Subcutaneous abdominal adipose tissue (tissue), 5 donors: ENCODE results near the gene CNP.
"Not testable (repeated sequence)": the region's sequence is repeated elsewhere in the genome, so short reads cannot be mapped to it uniquely, and the experiment has no call there.

Source experiments
- H3K27ac ChIP-seq: one replicate; pipeline ENCODE4 v1.7.0; 2013; ENCODE audit warnings: low read depth, mild to moderate bottlenecking, inconsistent platforms, low read length, moderate library complexity
- H3K27me3 ChIP-seq, 5 donors: one replicate each; pipeline ENCODE4 v1.7.0; 2013; ENCODE audit warnings: low read length in 5 of 5, inconsistent platforms in 1 of 5; ENCODE audit not compliant: control insufficient read depth in 5 of 5, insufficient read depth in 4 of 5
- H3K36me3 ChIP-seq, 5 donors: one replicate each; pipeline ENCODE4 v1.7.0; 2013; ENCODE audit warnings: low read length in 5 of 5; ENCODE audit not compliant: control insufficient read depth in 5 of 5, insufficient read depth in 5 of 5
- H3K4me1 ChIP-seq, 5 donors: one replicate each; pipeline ENCODE4 v1.7.0; 2013; ENCODE audit warnings: low read length in 5 of 5, mild to moderate bottlenecking in 3 of 5, moderate library complexity in 1 of 5; ENCODE audit not compliant: control insufficient read depth in 5 of 5, insufficient read depth in 5 of 5
- H3K4me3 ChIP-seq, 5 donors: one replicate each; pipeline ENCODE4 v1.7.0; 2013; ENCODE audit warnings: low read length in 5 of 5, low read depth in 1 of 5
- H3K9ac ChIP-seq, 5 donors: one replicate each; pipeline ENCODE4 v1.7.0; 2013; ENCODE audit warnings: low read length in 5 of 5, mild to moderate bottlenecking in 4 of 5, moderate library complexity in 3 of 5
- H3K9me3 ChIP-seq, 5 donors: one replicate each; pipeline ENCODE4 v1.7.0; 2013; ENCODE audit warnings: low read length in 5 of 5; ENCODE audit not compliant: control insufficient read depth in 5 of 5
- donor health status: healthy.
- donor health status: healthy.
- donor health status: healthy.
- donor health status: healthy.
- donor health status: healthy.

The CNP gene

GRCh38 chr17:42000413-42001133 lies 34.0 kb downstream of the CNP start:
- H3K9ac ChIP-seq = peak overlapping the region in 1 of 5 donors; percentile 42
- peaks cover 22 to 58% (median 49%) of the 10 kb centered on the region in 5 donors for H3K36me3 ChIP-seq
- H3K27ac ChIP-seq = peak overlapping the region; percentile 56
- no peak overlapping the region for H3K4me3 ChIP-seq
- H3K9me3 ChIP-seq = no peaks in the 10 kb centered on the region
- H3K4me1 ChIP-seq = peaks cover 0 to 17% (median 16%) of the 10 kb centered on the region in 5 donors
- H3K27me3 ChIP-seq = no peaks in the 10 kb centered on the region

GRCh38 chr17:42001729-42002128 lies 35.1 kb downstream of the CNP start:
- peaks cover 0 to 19% (median 16%) of the 10 kb centered on the region in 5 donors for H3K4me1 ChIP-seq
- no peaks in the 10 kb centered on the region for H3K9me3 ChIP-seq
- H3K27me3 ChIP-seq = no peaks in the 10 kb centered on the region
- no peak overlapping the region for H3K4me3 ChIP-seq
- H3K36me3 ChIP-seq = peaks cover 21 to 47% (median 37%) of the 10 kb centered on the region in 5 donors
- H3K27ac ChIP-seq = peak overlapping the region; percentile 56
- H3K9ac ChIP-seq = no peak overlapping the region

- Histone ChIP-seq H3K36me3 (peaks cover 18 to 41% (median 32%) of the 10 kb centered on the region in 5 donors), H3K4me1 (peaks cover 0 to 24% (median 22%) of the 10 kb centered on the region in 5 donors), H3K9ac (no peak overlapping the region), H3K27me3 (no peaks in the 10 kb centered on the region), H3K27ac (peak overlapping the region; percentile 56), H3K4me3 (no peak overlapping the region), H3K9me3 (no peaks in the 10 kb centered on the region)
Observed at GRCh38 chr17:42002175-42002791, 35.7 kb downstream of the CNP start.

GRCh38 chr17:42002792-42003301 lies 36.3 kb downstream of the CNP start:
- H3K27me3 ChIP-seq = no peaks in the 10 kb centered on the region
- no peaks in the 10 kb centered on the region for H3K9me3 ChIP-seq
- peak overlapping the region in 1 of 5 donors; percentile 45 for H3K9ac ChIP-seq
- no peak overlapping the region for H3K27ac ChIP-seq
- H3K36me3 ChIP-seq = peaks cover 18 to 36% (median 26%) of the 10 kb centered on the region in 5 donors
- no peak overlapping the region for H3K4me3 ChIP-seq
- H3K4me1 ChIP-seq = peaks cover 0 to 27% (median 25%) of the 10 kb centered on the region in 5 donors

- peaks cover 10 to 18% (median 17%) of the 10 kb centered on the region in 5 donors for H3K36me3 ChIP-seq
- no peak overlapping the region for H3K4me3 ChIP-seq
- no peak overlapping the region for H3K27ac ChIP-seq
- no peak overlapping the region for H3K9ac ChIP-seq
- no peaks in the 10 kb centered on the region for H3K27me3 ChIP-seq
- peaks cover 0 to 41% (median 40%) of the 10 kb centered on the region in 5 donors for H3K4me1 ChIP-seq
- H3K9me3 ChIP-seq = no peaks in the 10 kb centered on the region
Observed at GRCh38 chr17:42005166-42005565, 38.6 kb downstream of the CNP start.

GRCh38 chr17:42009170-42009569 lies 42.6 kb downstream of the CNP start:
- no peaks in the 10 kb centered on the region for H3K27me3 ChIP-seq
- no peak overlapping the region for H3K9ac ChIP-seq
- no peaks in the 10 kb centered on the region for H3K9me3 ChIP-seq
- H3K27ac ChIP-seq = peak overlapping the region; percentile 13
- no peak overlapping the region for H3K4me3 ChIP-seq
- H3K4me1 ChIP-seq = peaks cover 0 to 65% (median 63%) of the 10 kb centered on the region in 5 donors
- H3K36me3 ChIP-seq = no peaks in the 10 kb centered on the region

- H3K36me3 ChIP-seq, H3K9me3 ChIP-seq, H3K27me3 ChIP-seq, H3K4me3 ChIP-seq: not testable (repeated sequence)
- Histone ChIP-seq H3K27ac (peak overlapping the region; percentile 73), H3K9ac (peak overlapping the region in 1 of 5 donors; percentile 32), H3K4me1 (peaks cover 0 to 63% (median 59%) of the 10 kb centered on the region in 5 donors)
Observed at GRCh38 chr17:42010266-42010680, 43.7 kb downstream of the CNP start.

GRCh38 chr17:42010898-42011516 lies 44.4 kb downstream of the CNP start:
- H3K9me3 ChIP-seq = no peaks in the 10 kb centered on the region
- H3K27ac ChIP-seq = peak overlapping the region; percentile 73
- H3K36me3 ChIP-seq = no peaks in the 10 kb centered on the region
- H3K9ac ChIP-seq = peak overlapping the region in 2 of 5 donors; percentile 32 to 52
- no peaks in the 10 kb centered on the region for H3K27me3 ChIP-seq
- no peak overlapping the region for H3K4me3 ChIP-seq
- peaks cover 2 to 66% (median 65%) of the 10 kb centered on the region in 5 donors for H3K4me1 ChIP-seq

GRCh38 chr17:42012363-42012762 lies 45.8 kb downstream of the CNP start:
- not testable (repeated sequence) for H3K27me3 ChIP-seq, H3K4me3 ChIP-seq, H3K9me3 ChIP-seq, H3K36me3 ChIP-seq
- Histone ChIP-seq H3K9ac (peak overlapping the region in 1 of 5 donors; percentile 41), H3K4me1 (peaks cover 2 to 68% (median 66%) of the 10 kb centered on the region in 5 donors), H3K27ac (peak overlapping the region; percentile 2)

GRCh38 chr17:42013740-42014139 lies 47.1 kb downstream of the CNP start:
- not testable (repeated sequence) for H3K4me3 ChIP-seq, H3K9me3 ChIP-seq, H3K36me3 ChIP-seq, H3K27me3 ChIP-seq
- Histone ChIP-seq H3K27ac (peak overlapping the region; percentile 2), H3K9ac (peak overlapping the region in 1 of 5 donors; percentile 52), H3K4me1 (peaks cover 6 to 76% (median 73%) of the 10 kb centered on the region in 5 donors)
